WTC11 (cell line): Measurements from ENCODE around the gene RREB1.

Experiments
- CBFB ChIP-seq: sonication (generic); formaldehyde crosslinking; IDR thresholded peaks from 2 replicates; pipeline ENCODE4 v1.8.1; 2022; ENCODE audit warnings: mild to moderate bottlenecking, low read depth, missing genetic modification reagents
- CREB1 ChIP-seq: sonication (generic); formaldehyde crosslinking; IDR thresholded peaks from 2 replicates; pipeline ENCODE4 v1.8.0; 2023; ENCODE audit warnings: mild to moderate bottlenecking, missing genetic modification reagents
- ESRRA ChIP-seq: sonication (generic); formaldehyde crosslinking; IDR thresholded peaks from 2 replicates; pipeline ENCODE4 v1.8.1; 2022; ENCODE audit warnings: mild to moderate bottlenecking, missing genetic modification reagents, borderline replicate concordance
- ETV6 ChIP-seq: sonication (generic); formaldehyde crosslinking; IDR thresholded peaks from 2 replicates; pipeline ENCODE4 v1.8.1; 2022; ENCODE audit warnings: mild to moderate bottlenecking, missing genetic modification reagents
- NR2C2 ChIP-seq: sonication (generic); formaldehyde crosslinking; IDR thresholded peaks from 2 replicates; pipeline ENCODE4 v1.8.0; 2022; ENCODE audit warnings: mild to moderate bottlenecking, missing genetic modification reagents
- SP1 ChIP-seq: sonication (generic); formaldehyde crosslinking; conservative IDR thresholded peaks from 2 replicates; pipeline ENCODE4 v1.8.1; 2022; ENCODE audit warnings: missing genetic modification reagents
- ZNF138 ChIP-seq: sonication (generic); formaldehyde crosslinking; conservative IDR thresholded peaks from 2 replicates; pipeline ENCODE4 v1.8.1; 2022; ENCODE audit warnings: mild to moderate bottlenecking, moderate library complexity, missing genetic modification reagents
- ZNF232 ChIP-seq: sonication (generic); formaldehyde crosslinking; IDR thresholded peaks from 2 replicates; pipeline ENCODE4 v1.8.0; 2022; ENCODE audit warnings: mild to moderate bottlenecking, missing genetic modification reagents
- ZNF423 ChIP-seq: fragments of 250-450 bp; sonication (Bioruptor Pico); IDR thresholded peaks from 2 replicates; pipeline ENCODE4 v2.1.2; 2022; ENCODE audit warnings: mild to moderate bottlenecking, moderate library complexity
- TF ChIP-seq, protein P1 (sequence below): fragments of 200-600 bp; IDR thresholded peaks from 2 replicates; pipeline ENCODE4 v1.8.0; 2022; ENCODE audit warnings: antibody characterized with exemption
- TF ChIP-seq, protein P2 (sequence below): sonication (generic); formaldehyde crosslinking; IDR thresholded peaks from 2 replicates; pipeline ENCODE4 v1.8.1; 2022; ENCODE audit warnings: low read depth, missing genetic modification reagents, borderline replicate concordance
- TF ChIP-seq, protein P3 (sequence below): sonication (generic); formaldehyde crosslinking; IDR thresholded peaks from 2 replicates; pipeline ENCODE4 v1.8.0; 2023; ENCODE audit warnings: missing genetic modification reagents
- TF ChIP-seq, protein P4 (sequence below): sonication (generic); formaldehyde crosslinking; IDR thresholded peaks from 2 replicates; pipeline ENCODE4 v1.8.0; 2022; ENCODE audit warnings: mild to moderate bottlenecking, missing genetic modification reagents
- TF ChIP-seq, protein P5 (sequence below): sonication (generic); formaldehyde crosslinking; IDR thresholded peaks from 2 replicates; pipeline ENCODE4 v1.8.1; 2022; ENCODE audit warnings: mild to moderate bottlenecking, missing genetic modification reagents, moderate library complexity, borderline replicate concordance

DNA sequence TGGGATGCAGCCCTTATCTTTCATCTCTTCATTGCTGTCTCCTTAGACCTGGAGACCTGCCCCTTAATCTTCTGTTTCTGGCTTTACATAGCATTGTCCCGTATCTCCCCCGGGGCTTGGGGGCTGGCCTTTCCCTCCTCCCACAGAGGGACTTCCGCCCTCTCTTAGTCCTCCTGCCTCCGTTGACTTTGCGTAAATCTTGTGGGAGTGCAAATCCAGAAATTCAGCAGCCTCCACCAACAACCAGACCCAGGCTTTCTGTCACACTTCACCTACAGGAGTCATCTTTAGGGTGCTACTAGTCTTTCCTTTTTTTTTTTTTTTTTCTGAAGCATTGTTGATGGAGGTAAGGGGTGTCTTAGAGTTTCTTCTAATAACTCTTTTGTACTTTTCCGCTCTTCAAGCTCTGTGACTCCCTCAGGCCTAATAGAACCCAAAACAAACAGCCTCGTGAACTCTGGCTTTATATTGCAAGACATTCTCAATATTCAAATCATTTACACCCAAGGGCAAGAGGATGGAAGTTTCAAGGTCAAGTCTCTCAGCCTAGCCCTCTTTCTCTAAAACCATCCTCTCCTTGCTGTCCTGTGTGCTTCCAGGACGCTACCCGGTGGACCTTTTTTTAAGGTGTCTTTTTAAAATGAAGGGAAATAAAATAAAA is 66.2 kb downstream of the RREB1 start:
- TF ChIP-seq ZNF138 (CRISPR knock-in tag) (no peak), ZNF423 (CRISPR knock-in tag) (no peak; the same call in 1 of the 2 replicates), SP1 (no peak), NR2C2 (no peak), ESRRA (CRISPR knock-in tag) (no peak), ETV6 (CRISPR knock-in tag) (no peak), CREB1 (CRISPR knock-in tag) (no peak), ZNF232 (CRISPR knock-in tag) (no peak), CBFB (CRISPR knock-in tag) (no peak)
- TF ChIP-seq, protein P1, sequence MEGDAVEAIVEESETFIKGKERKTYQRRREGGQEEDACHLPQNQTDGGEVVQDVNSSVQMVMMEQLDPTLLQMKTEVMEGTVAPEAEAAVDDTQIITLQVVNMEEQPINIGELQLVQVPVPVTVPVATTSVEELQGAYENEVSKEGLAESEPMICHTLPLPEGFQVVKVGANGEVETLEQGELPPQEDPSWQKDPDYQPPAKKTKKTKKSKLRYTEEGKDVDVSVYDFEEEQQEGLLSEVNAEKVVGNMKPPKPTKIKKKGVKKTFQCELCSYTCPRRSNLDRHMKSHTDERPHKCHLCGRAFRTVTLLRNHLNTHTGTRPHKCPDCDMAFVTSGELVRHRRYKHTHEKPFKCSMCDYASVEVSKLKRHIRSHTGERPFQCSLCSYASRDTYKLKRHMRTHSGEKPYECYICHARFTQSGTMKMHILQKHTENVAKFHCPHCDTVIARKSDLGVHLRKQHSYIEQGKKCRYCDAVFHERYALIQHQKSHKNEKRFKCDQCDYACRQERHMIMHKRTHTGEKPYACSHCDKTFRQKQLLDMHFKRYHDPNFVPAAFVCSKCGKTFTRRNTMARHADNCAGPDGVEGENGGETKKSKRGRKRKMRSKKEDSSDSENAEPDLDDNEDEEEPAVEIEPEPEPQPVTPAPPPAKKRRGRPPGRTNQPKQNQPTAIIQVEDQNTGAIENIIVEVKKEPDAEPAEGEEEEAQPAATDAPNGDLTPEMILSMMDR: no peak
- TF ChIP-seq, protein P2, sequence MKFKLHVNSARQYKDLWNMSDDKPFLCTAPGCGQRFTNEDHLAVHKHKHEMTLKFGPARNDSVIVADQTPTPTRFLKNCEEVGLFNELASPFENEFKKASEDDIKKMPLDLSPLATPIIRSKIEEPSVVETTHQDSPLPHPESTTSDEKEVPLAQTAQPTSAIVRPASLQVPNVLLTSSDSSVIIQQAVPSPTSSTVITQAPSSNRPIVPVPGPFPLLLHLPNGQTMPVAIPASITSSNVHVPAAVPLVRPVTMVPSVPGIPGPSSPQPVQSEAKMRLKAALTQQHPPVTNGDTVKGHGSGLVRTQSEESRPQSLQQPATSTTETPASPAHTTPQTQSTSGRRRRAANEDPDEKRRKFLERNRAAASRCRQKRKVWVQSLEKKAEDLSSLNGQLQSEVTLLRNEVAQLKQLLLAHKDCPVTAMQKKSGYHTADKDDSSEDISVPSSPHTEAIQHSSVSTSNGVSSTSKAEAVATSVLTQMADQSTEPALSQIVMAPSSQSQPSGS (CRISPR knock-in tag): no peak
- TF ChIP-seq, protein P3, sequence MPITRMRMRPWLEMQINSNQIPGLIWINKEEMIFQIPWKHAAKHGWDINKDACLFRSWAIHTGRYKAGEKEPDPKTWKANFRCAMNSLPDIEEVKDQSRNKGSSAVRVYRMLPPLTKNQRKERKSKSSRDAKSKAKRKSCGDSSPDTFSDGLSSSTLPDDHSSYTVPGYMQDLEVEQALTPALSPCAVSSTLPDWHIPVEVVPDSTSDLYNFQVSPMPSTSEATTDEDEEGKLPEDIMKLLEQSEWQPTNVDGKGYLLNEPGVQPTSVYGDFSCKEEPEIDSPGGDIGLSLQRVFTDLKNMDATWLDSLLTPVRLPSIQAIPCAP (CRISPR knock-in tag): no peak
- TF ChIP-seq, protein P4, sequence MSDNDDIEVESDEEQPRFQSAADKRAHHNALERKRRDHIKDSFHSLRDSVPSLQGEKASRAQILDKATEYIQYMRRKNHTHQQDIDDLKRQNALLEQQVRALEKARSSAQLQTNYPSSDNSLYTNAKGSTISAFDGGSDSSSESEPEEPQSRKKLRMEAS: no peak
- TF ChIP-seq, protein P5, sequence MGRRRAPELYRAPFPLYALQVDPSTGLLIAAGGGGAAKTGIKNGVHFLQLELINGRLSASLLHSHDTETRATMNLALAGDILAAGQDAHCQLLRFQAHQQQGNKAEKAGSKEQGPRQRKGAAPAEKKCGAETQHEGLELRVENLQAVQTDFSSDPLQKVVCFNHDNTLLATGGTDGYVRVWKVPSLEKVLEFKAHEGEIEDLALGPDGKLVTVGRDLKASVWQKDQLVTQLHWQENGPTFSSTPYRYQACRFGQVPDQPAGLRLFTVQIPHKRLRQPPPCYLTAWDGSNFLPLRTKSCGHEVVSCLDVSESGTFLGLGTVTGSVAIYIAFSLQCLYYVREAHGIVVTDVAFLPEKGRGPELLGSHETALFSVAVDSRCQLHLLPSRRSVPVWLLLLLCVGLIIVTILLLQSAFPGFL (CRISPR knock-in tag): no peak
